Sigmoid colon (tissue), 4 donors: ENCODE measurements around the gene CEP128.

Experiments used
- EP300 ChIP-seq, 4 donors: sonication (generic); formaldehyde crosslinking; IDR thresholded peaks; one replicate each; pipeline ENCODE4 v1.6.1; 2017; ENCODE audit warnings: antibody characterized with exemption in 4 of 4
- POLR2A ChIP-seq, 2 donors: fragments of 450-650 bp; IDR thresholded peaks; one replicate each; pipeline ENCODE4 v1.6.1; 2016; ENCODE audit warnings: antibody characterized with exemption in 2 of 2, mild to moderate bottlenecking in 2 of 2, moderate library complexity in 2 of 2
- TF ChIP-seq, protein P1 (sequence below), 4 experiments: fragments of 450-650 bp in 3 of 4; fragments of 200-600 bp in 1 of 4; IDR thresholded peaks; one replicate each; pipeline ENCODE4 v1.5.1; 2016 to 2019; ENCODE audit warnings: antibody characterized with exemption in 4 of 4, mild to moderate bottlenecking in 3 of 4, moderate library complexity in 2 of 4

DNA sequence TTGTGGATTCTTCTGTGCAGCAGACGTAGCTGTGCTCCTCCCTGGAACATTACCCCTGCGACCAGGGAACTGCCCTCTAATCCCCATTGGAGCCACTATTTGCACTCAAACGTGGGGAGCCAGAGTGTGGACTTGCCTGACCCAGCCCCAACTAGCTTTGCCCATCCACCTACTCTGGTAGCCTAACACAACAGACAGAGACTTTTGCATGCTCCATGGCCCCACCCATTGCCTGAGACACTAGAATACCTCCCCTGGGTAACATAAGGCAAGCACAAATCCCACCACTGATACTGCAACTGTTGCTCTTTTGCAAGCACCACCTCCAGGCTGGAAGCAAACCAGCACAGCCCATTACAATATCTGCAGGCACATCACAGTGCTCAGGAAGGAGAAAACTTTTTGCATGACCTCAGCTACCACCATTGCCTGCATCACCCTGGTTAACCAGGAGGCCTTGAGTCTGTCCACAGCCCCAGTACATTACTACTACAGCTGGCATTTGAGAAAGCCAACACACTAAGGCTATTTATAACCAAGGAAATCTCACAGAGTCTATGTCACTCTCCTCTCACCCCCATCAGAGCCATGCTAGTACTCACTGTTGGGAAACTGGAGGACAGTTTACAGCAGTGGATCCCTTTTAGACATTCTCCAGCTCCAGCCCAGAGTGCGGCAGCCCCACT, 15.0 kb downstream of the CEP128 start:
- TF ChIP-seq, protein P1, sequence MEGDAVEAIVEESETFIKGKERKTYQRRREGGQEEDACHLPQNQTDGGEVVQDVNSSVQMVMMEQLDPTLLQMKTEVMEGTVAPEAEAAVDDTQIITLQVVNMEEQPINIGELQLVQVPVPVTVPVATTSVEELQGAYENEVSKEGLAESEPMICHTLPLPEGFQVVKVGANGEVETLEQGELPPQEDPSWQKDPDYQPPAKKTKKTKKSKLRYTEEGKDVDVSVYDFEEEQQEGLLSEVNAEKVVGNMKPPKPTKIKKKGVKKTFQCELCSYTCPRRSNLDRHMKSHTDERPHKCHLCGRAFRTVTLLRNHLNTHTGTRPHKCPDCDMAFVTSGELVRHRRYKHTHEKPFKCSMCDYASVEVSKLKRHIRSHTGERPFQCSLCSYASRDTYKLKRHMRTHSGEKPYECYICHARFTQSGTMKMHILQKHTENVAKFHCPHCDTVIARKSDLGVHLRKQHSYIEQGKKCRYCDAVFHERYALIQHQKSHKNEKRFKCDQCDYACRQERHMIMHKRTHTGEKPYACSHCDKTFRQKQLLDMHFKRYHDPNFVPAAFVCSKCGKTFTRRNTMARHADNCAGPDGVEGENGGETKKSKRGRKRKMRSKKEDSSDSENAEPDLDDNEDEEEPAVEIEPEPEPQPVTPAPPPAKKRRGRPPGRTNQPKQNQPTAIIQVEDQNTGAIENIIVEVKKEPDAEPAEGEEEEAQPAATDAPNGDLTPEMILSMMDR (IDR thresholded peaks at IDR 0.05), result no peak
- TF ChIP-seq POLR2A (IDR thresholded peaks at IDR 0.05) (no peak), EP300 (IDR thresholded peaks at IDR 0.05) (no peak)
